Activated T-helper 2 cell treated with anti-CD3 and anti-CD28 coated beads, Interferon-gamma antibody, Interleukin-2, Interleukin-4, amounts not matched to agents 10 μg/mL and 5 μg/mL and 100 μg/mL, durations not matched to agents 14 hours and 24 hours and 36 hours (primary cell): ENCODE measurements around the gene MSANTD1. TPM values are rescaled to one million over a fixed set of nuclear protein-coding genes. Genes with fewer than 3 reads are reported as not detected.
A peak's percentile ranks its signal among the peaks of the same experiment; 100 is the strongest.

Experiments
- DNase-seq: peaks from one replicate; pipeline ENCODE4 v3.0.0; 2021; ENCODE audit warnings: low spot score
- H3K27ac Mint-ChIP-seq: one replicate; pipeline ENCODE4 v1.8.0; 2021; ENCODE audit warnings: mixed read lengths
- H3K27me3 Mint-ChIP-seq: one replicate; pipeline ENCODE4 v1.8.0; 2021; ENCODE audit warnings: low read depth, mixed read lengths
- H3K36me3 Mint-ChIP-seq: one replicate; pipeline ENCODE4 v1.8.0; 2021; ENCODE audit warnings: low read depth, mixed read lengths
- H3K4me1 Mint-ChIP-seq: one replicate; pipeline ENCODE4 v1.8.0; 2021; ENCODE audit warnings: low read depth, mixed read lengths
- H3K4me3 Mint-ChIP-seq: one replicate; pipeline ENCODE4 v1.8.0; 2021; ENCODE audit warnings: low read depth, mild to moderate bottlenecking, moderate library complexity, mixed read lengths
- H3K9me3 Mint-ChIP-seq: one replicate; pipeline ENCODE4 v1.8.0; 2021; ENCODE audit warnings: mixed read lengths
- intact Hi-C: fragments of 100-400 bp; cut with micrococcal nuclease; formaldehyde crosslinking; loops from one replicate; pipeline ENCODE4 v1.15.1; 2023
- total RNA-seq: library from RNA; stranded (reverse); gene quantifications from 2 replicates; pipeline ENCODE4 v1.2.3, GENCODE V29; 2022

Gene MSANTD1
- total RNA-seq, 1 donor from 2014 or later: 0.68 TPM

DNA sequence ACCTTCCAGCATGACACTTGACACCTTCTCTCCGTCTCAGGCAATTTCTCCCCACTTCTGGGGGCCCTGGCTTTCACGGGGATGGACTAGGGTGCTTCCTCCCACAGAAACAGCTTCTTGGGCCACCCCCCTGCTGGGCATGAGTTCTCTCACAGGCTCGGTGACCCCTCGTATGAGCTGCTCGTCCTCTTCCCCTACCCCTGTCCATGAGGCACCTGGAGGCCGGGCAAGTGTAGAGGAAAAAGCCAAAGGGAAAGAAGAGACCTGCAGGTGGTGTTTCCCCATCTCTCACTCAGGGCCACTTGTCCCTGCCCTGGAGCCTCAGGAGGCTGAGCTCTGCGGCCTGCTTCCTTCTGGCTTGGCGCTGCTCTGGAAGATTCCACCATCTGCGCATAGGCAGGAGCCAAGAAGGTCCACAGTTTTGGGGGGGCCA lies 41.9 kb downstream of the MSANTD1 start:
- Mint-ChIP-seq H3K9me3 (no peaks in the 10 kb centered on the region), H3K4me3 (peak overlapping the region; percentile 1), H3K36me3 (no peaks in the 10 kb centered on the region), H3K4me1 (peaks cover 10% of the 10 kb centered on the region), H3K27me3 (peaks cover 35% of the 10 kb centered on the region), H3K27ac (no peak overlapping the region)
- DNase-seq: no peak
- intact Hi-C loops: loop anchor here (5.0 to 10.0 kb wide), 3 partner anchors 89 to 1029 kb away; partner anchors contain the start of genes CFAP99, MXD4 and ZFYVE28

DNA sequence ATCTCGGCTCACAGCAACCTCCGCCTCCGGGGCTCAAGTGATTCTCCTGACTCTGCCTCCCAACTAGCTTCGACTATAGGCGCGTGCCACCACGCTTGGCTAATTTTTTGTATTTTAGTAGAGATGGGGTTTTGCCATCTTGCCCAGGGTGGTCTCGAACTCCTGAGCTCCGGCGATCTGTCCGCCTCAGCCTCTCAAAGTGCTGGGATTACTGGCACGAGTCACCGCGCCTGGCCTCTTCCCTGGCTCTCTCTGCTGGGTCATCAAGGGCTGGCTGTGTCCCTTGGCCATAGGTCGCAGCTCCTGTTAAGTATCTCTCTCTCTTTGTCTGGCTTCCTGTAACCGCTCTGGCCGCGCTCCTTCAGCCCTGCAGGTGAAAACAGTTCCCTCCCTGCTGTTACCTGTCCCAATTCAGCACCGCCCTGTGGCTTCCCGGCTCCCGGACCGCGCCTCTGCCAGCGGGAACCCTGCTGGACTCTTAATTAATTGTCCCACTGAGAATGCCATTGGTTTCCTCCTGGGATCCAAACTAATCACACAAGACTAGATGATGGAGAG lies 42.5 kb downstream of the MSANTD1 start:
- Mint-ChIP-seq H3K36me3 (no peaks in the 10 kb centered on the region), H3K4me1 (peaks cover 10% of the 10 kb centered on the region), H3K27me3 (peaks cover 34% of the 10 kb centered on the region), H3K4me3 (peak overlapping the region; percentile 88), H3K9me3 (no peaks in the 10 kb centered on the region), H3K27ac (no peak overlapping the region)
- DNase-seq: no peak
- intact Hi-C loops: loop anchor here (5.0 to 10.0 kb wide), 3 partner anchors 89 to 1029 kb away; partner anchors contain the start of genes CFAP99, MXD4 and ZFYVE28

- no peak for DNase-seq
- Mint-ChIP-seq H3K4me3 (peak overlapping the region; percentile 88), H3K4me1 (peaks cover 10% of the 10 kb centered on the region), H3K27me3 (peaks cover 33% of the 10 kb centered on the region), H3K27ac (peak overlapping the region; percentile 46), H3K36me3 (no peaks in the 10 kb centered on the region), H3K9me3 (no peaks in the 10 kb centered on the region)
- intact Hi-C loops: loop anchor here (1.0 to 10.0 kb wide), 4 partner anchors 90 to 1030 kb away; partner anchors contain the start of genes CFAP99, HTT, HTT-AS and MXD4
These were observed 43.1 kb downstream of the MSANTD1 start for GRCh38 chr4:3291969-3292570.

- intact Hi-C loops: loop anchor here (1.0 to 10.0 kb wide), 4 partner anchors 90 to 1030 kb away; partner anchors contain the start of genes CFAP99, HTT, HTT-AS and MXD4
- H3K27me3 Mint-ChIP-seq: peaks cover 38% of the 10 kb centered on the region
- no peaks in the 10 kb centered on the region for H3K9me3 Mint-ChIP-seq
- H3K4me1 Mint-ChIP-seq: peaks cover 10% of the 10 kb centered on the region
- peak within 1 kb of the TSS; percentile 46 for H3K27ac Mint-ChIP-seq
- peak within 1 kb of the TSS; percentile 88 for H3K4me3 Mint-ChIP-seq
- peak; percentile 82 for DNase-seq
- H3K36me3 Mint-ChIP-seq: no peaks in the 10 kb centered on the region
These were observed 43.8 kb downstream of the MSANTD1 start, which contains the start of gene RGS12 for GRCh38 chr4:3292571-3293400. Gene RGS12 (plus strand): TSS chr4:3293021. CDS start chr4:3316171, 23,150 bp downstream.

DNA sequence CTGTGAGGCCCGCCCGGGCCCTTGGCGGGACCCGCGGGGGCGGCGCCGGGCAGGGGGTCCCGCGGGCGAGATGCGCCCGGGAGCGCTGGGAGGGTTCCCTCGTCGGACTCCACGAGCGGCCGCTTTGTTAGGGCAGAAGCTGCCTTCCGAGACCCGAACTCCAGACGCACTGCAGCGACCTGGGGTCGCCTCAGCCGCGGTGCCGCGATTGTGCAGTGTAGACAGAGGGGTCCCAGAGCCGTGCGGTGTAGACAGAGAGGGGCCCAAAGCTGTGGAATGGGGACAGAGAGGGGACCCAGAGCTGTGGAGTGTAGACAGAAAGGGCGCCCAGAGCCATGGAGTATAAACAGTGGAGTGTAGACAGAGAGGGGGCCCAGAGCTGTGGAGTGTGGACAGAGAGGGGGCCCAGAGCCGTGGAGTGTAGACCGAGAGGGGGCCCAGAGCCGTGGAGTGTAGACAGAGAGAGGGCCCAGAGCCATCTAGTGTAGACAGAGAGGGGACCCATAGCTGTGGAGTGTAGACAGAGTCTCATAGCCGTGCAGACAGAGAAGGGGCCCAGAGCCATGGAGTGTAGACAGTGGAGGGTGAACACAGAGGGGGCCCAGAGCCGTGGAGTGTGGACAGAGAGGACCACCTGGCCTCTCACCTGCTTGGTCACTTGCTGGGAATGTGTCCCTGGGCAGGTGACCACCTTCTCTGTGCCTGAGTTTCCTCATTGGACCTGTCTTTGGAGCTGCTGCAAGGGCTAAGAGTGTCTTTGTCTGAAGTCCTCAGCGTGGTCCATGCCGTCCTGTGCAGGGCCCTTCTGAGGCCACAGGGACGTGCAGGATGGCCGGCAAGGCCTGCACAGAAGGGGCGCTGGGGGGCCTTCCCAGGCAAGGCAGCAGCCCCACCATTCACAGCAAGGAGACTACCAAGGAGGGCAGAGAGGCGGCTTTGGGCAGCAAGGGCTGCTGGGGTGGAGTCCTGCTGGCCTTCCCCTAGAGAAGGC lies 44.7 kb downstream of the MSANTD1 start:
- no peak for DNase-seq
- peaks cover 45% of the 10 kb centered on the region for H3K27me3 Mint-ChIP-seq
- no peak overlapping the region for H3K27ac Mint-ChIP-seq
- intact Hi-C loops: loop anchor here (5.0 to 10.0 kb wide), 3 partner anchors 91 to 1031 kb away; partner anchors contain the start of genes CFAP99, MXD4 and ZFYVE28
- peaks cover 10% of the 10 kb centered on the region for H3K4me1 Mint-ChIP-seq
- H3K4me3 Mint-ChIP-seq: peak overlapping the region; percentile 72
- H3K9me3 Mint-ChIP-seq: no peaks in the 10 kb centered on the region
- H3K36me3 Mint-ChIP-seq: no peaks in the 10 kb centered on the region

GRCh38 chr4:3294401-3295241 lies 45.7 kb downstream of the MSANTD1 start:
- intact Hi-C loops: loop anchor here (5.0 to 10.0 kb wide), 3 partner anchors 92 to 1032 kb away; partner anchors contain the start of genes CFAP99, MXD4 and ZFYVE28
- Mint-ChIP-seq H3K4me3 (peak overlapping the region; percentile 22), H3K27me3 (peaks cover 51% of the 10 kb centered on the region), H3K9me3 (no peaks in the 10 kb centered on the region), H3K27ac (no peak overlapping the region), H3K36me3 (no peaks in the 10 kb centered on the region), H3K4me1 (peaks cover 12% of the 10 kb centered on the region)
- DNase-seq: no peak

DNA sequence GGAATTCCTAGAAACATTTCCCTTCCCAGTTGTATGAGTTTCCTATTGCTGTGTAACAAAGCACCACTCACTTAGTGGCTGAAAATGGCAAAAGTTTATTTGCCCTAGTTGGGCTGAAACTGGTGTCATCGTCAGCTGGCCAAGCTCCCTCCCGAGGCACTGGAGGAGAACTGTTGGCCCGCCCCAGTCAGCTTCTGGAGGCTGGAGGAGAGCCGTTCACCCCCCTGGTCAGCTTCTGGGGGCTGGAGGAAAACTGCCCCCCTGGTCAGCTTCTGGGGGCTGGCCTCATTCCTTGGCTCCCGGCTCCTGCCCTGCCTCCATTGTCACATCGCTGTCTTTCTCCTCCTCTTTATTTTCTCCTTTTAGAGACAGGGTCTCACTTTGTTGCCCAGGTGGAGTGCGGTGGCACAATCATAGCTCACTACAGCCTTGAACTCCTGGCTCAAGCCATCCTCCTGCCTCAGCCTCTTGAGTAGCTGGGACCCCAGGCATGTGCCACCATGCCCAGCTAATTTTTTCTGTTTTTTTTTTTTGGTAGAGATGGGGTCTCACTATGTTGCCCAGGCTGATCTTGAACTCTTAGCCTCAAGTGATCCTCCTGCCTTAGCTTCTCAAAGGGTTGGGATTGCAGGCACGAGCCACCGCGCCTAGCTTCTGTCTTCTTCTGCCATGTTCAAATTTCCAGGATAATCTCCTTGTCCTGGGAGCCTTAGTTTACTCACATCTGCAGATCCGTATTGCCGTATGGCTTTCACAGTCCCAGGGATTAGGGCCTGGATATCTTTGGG lies 47.1 kb downstream of the MSANTD1 start:
- intact Hi-C loops: loop anchor here (10.0 kb wide), 1 partner anchor 881 kb away; the partner anchor contains the start of genes CFAP99 and ZFYVE28

GRCh38 chr4:3296651-3297050 lies 47.7 kb downstream of the MSANTD1 start:
- Mint-ChIP-seq H3K36me3 (no peaks in the 10 kb centered on the region), H3K27me3 (peaks cover 32% of the 10 kb centered on the region), H3K9me3 (no peaks in the 10 kb centered on the region), H3K4me3 (no peak overlapping the region), H3K4me1 (peaks cover 14% of the 10 kb centered on the region), H3K27ac (no peak overlapping the region)
- no peak for DNase-seq
- intact Hi-C loops: loop anchor here (10.0 kb wide), 1 partner anchor 882 kb away; the partner anchor contains the start of genes CFAP99 and ZFYVE28

More for the DNA sequence above, 47.1 kb downstream of the MSANTD1 start:
- peaks cover 37% of the 10 kb centered on the region for H3K27me3 Mint-ChIP-seq
- H3K4me1 Mint-ChIP-seq: peaks cover 12% of the 10 kb centered on the region
- DNase-seq: no peak
- no peak overlapping the region for H3K27ac Mint-ChIP-seq
- H3K4me3 Mint-ChIP-seq: no peak overlapping the region
- no peaks in the 10 kb centered on the region for H3K9me3 Mint-ChIP-seq
- no peaks in the 10 kb centered on the region for H3K36me3 Mint-ChIP-seq

- intact Hi-C loops: loop anchor here (10.0 kb wide), 1 partner anchor 882 kb away; the partner anchor contains the start of genes CFAP99 and ZFYVE28
- Mint-ChIP-seq H3K27me3 (peaks cover 29% of the 10 kb centered on the region), H3K27ac (no peak overlapping the region), H3K4me3 (no peak overlapping the region), H3K36me3 (no peaks in the 10 kb centered on the region), H3K4me1 (peaks cover 15% of the 10 kb centered on the region), H3K9me3 (no peaks in the 10 kb centered on the region)
- no peak for DNase-seq
These were observed 48.3 kb downstream of the MSANTD1 start for GRCh38 chr4:3297066-3297859.
